ENCODE results near the gene CEP41.
"Not testable (repeated sequence)": the region's sequence is repeated elsewhere in the genome, so short reads cannot be mapped to it uniquely, and the experiment has no call there.

The CEP41 gene

GRCh38 chr7:130458257-130458656 is 17.4 kb upstream of the CEP41 start:
- peak in 2 of 6 experiments; percentile 8 to 10 for DNase-seq

- DNase-seq = no peak
These were observed 14.1 kb upstream of the CEP41 start for GRCh38 chr7:130454959-130455358.

GRCh38 chr7:130452951-130453350 is 12.1 kb upstream of the CEP41 start:
- DNase-seq = no peak

GRCh38 chr7:130451344-130451743 is 10.5 kb upstream of the CEP41 start:
- DNase-seq = not testable (repeated sequence)

GRCh38 chr7:130446259-130446658 is 5.4 kb upstream of the CEP41 start:
- no peak for DNase-seq

GRCh38 chr7:130444751-130445407 is 4.1 kb upstream of the CEP41 start:
- DNase-seq = no peak

GRCh38 chr7:130444234-130444633 is 3.4 kb upstream of the CEP41 start:
- DNase-seq = no peak

GRCh38 chr7:130442601-130443000 is 1.8 kb upstream of the CEP41 start:
- DNase-seq = no peak

- DNase-seq = no peak
These were observed 623 bp upstream of the CEP41 start for GRCh38 chr7:130441408-130441869.

- no peak for DNase-seq
These were observed 4.6 kb downstream of the CEP41 start for GRCh38 chr7:130436253-130436652.

- no peak for DNase-seq
These were observed 5.4 kb downstream of the CEP41 start for GRCh38 chr7:130435311-130435854.

GRCh38 chr7:130433301-130433700 is 7.5 kb downstream of the CEP41 start:
- DNase-seq = no peak

GRCh38 chr7:130432886-130433285 is 7.9 kb downstream of the CEP41 start:
- no peak for DNase-seq

- DNase-seq = no peak
These were observed 9.8 kb downstream of the CEP41 start for GRCh38 chr7:130430841-130431666.

GRCh38 chr7:130430115-130430514 is 10.7 kb downstream of the CEP41 start:
- DNase-seq = no peak

GRCh38 chr7:130429019-130429418 is 11.8 kb downstream of the CEP41 start:
- DNase-seq = no peak

GRCh38 chr7:130426564-130426963 is 14.3 kb downstream of the CEP41 start:
- DNase-seq = peak in 3 of 6 experiments; percentile 58 to 60 (median 60)

GRCh38 chr7:130425796-130426195 is 15.0 kb downstream of the CEP41 start:
- DNase-seq = no peak

- no peak for DNase-seq
These were observed 17.2 kb downstream of the CEP41 start for GRCh38 chr7:130423501-130424037.

- no peak for DNase-seq
These were observed 19.1 kb downstream of the CEP41 start for GRCh38 chr7:130421684-130422083.

- no peak for DNase-seq
These were observed 19.8 kb downstream of the CEP41 start for GRCh38 chr7:130420943-130421578.

GRCh38 chr7:130419658-130420057 is 21.2 kb downstream of the CEP41 start:
- DNase-seq = peak in 3 of 6 experiments; percentile 10 to 36 (median 25)

GRCh38 chr7:130418306-130418705 is 22.5 kb downstream of the CEP41 start:
- no peak for DNase-seq

Data from stimulated activated naive CD4-positive, alpha-beta T cell (primary cell).